D721Med (cell line): ENCODE data around the gene SUGCT.

Source experiments
- DNase-seq: peaks from one replicate; pipeline ENCODE4 v3.0.0; 2011; ENCODE audit warnings: low spot score; ENCODE audit not compliant: insufficient read length
- FAIRE-seq: peaks from 2 replicates; lab custom pipeline; 2011; peaks lifted over from hg19 to GRCh38; lab: Jason Lieb, UNC
- CTCF ChIP-seq: IDR thresholded peaks from 2 replicates; pipeline ENCODE4 v1.5.1; 2012; ENCODE audit warnings: mild to moderate bottlenecking, control low read depth; ENCODE audit not compliant: insufficient read depth; ENCODE audit errors: missing control alignments

The SUGCT gene

GRCh38 chr7:40134428-40135316 lies at the start of gene SUGCT, which contains the start of gene MPLKIP:
SUGCT (plus strand) TSS chr7:40135005.
MPLKIP (minus strand) TSS chr7:40134622; CDS start chr7:40134567, 55 bp downstream.
- FAIRE-seq: no peak
- DNase-seq: peak; percentile 69
- peak; percentile 66 for TF ChIP-seq CTCF

- TF ChIP-seq CTCF: no peak
- no peak for DNase-seq
- no peak for FAIRE-seq
Observed at GRCh38 chr7:40092182-40092581, 42.6 kb upstream of the SUGCT start.

GRCh38 chr7:40093631-40094350 lies 41.0 kb upstream of the SUGCT start:
- FAIRE-seq: no peak
- no peak for TF ChIP-seq CTCF
- no peak for DNase-seq

- DNase-seq: no peak
- TF ChIP-seq CTCF: no peak
- FAIRE-seq: no peak
Observed at GRCh38 chr7:40095230-40095629, 39.6 kb upstream of the SUGCT start.

GRCh38 chr7:40095695-40096327 lies 39.0 kb upstream of the SUGCT start:
- DNase-seq: no peak
- no peak for FAIRE-seq
- TF ChIP-seq CTCF: no peak

- TF ChIP-seq CTCF: no peak
- DNase-seq (no peak), FAIRE-seq (no peak)
Observed at GRCh38 chr7:40097728-40098127, 37.1 kb upstream of the SUGCT start.
